Neural cell (in vitro differentiated cells): ENCODE measurements around the gene SYDE2.

Experiments
- CTCF ChIP-seq: fragments of 450-650 bp; IDR thresholded peaks from 2 replicates; pipeline ENCODE4 v1.5.1; 2014; ENCODE audit warnings: antibody characterized with exemption, mild to moderate bottlenecking, moderate library complexity; ENCODE audit not compliant: poor library complexity, severe bottlenecking
- EZH2 ChIP-seq: fragments of 200-600, 300-800 bp; shearing (Covaris generic), sonication (generic); IDR thresholded peaks from 2 replicates; pipeline ENCODE4 v1.6.1; 2014; ENCODE audit warnings: antibody characterized with exemption, low read length, borderline replicate concordance, mild to moderate bottlenecking; ENCODE audit not compliant: insufficient read depth, poor library complexity, severe bottlenecking
- MXI1 ChIP-seq: fragments of 450-650 bp; conservative IDR thresholded peaks from 2 replicates; pipeline ENCODE4 v1.6.1; 2014; ENCODE audit warnings: antibody characterized with exemption, mild to moderate bottlenecking; ENCODE audit not compliant: poor library complexity, severe bottlenecking
- POLR2AphosphoS5 ChIP-seq: IDR thresholded peaks from 2 replicates; pipeline ENCODE4 v1.6.1; 2012
- RAD21 ChIP-seq: fragments of 450-650 bp; conservative IDR thresholded peaks from 2 replicates; pipeline ENCODE4 v1.6.1; 2014; ENCODE audit warnings: antibody characterized with exemption, mild to moderate bottlenecking, moderate library complexity
- REST ChIP-seq: IDR thresholded peaks from 2 replicates; pipeline ENCODE4 v1.6.1; 2012; ENCODE audit warnings: borderline replicate concordance
- SMC3 ChIP-seq: fragments of 450-650 bp; conservative IDR thresholded peaks from 2 replicates; pipeline ENCODE4 v1.6.1; 2014; ENCODE audit warnings: antibody characterized with exemption, mild to moderate bottlenecking, moderate library complexity; ENCODE audit not compliant: poor library complexity
- TAF1 ChIP-seq: IDR thresholded peaks from 2 replicates; pipeline ENCODE4 v1.6.1; 2012; ENCODE audit warnings: low read depth

GRCh38 chr1:85220756-85221201, 20.0 kb upstream of the SYDE2 start:
- TF ChIP-seq CTCF (no peak), MXI1 (no peak), TAF1 (no peak), POLR2AphosphoS5 (no peak), EZH2 (no peak), RAD21 (no peak), SMC3 (no peak), REST (no peak)
